ENCODE results near the gene LLGL1.

DNA sequence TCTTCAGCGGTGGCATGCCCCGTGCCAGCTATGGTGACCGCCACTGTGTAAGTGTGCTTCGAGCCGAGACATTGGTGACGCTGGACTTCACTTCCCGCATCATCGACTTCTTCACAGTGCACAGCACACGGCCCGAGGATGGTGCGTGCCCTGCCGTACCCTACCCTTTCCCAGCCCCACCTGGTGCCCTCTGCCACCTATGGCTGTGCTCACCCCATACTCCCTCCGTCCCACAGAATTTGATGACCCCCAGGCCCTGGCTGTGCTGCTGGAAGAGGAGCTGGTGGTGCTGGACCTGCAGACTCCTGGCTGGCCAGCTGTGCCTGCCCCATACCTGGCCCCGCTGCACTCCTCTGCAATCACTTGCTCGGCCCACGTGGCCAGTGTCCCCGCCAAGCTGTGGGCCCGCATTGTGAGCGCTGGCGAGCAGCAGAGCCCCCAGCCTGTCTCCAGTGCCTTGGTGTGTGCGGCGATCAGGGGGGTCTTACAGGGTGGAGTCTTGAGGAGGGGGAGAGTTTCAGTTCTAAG lies 9.5 kb downstream of the LLGL1 start:
- TF ChIP-seq, protein P1, sequence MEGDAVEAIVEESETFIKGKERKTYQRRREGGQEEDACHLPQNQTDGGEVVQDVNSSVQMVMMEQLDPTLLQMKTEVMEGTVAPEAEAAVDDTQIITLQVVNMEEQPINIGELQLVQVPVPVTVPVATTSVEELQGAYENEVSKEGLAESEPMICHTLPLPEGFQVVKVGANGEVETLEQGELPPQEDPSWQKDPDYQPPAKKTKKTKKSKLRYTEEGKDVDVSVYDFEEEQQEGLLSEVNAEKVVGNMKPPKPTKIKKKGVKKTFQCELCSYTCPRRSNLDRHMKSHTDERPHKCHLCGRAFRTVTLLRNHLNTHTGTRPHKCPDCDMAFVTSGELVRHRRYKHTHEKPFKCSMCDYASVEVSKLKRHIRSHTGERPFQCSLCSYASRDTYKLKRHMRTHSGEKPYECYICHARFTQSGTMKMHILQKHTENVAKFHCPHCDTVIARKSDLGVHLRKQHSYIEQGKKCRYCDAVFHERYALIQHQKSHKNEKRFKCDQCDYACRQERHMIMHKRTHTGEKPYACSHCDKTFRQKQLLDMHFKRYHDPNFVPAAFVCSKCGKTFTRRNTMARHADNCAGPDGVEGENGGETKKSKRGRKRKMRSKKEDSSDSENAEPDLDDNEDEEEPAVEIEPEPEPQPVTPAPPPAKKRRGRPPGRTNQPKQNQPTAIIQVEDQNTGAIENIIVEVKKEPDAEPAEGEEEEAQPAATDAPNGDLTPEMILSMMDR (IDR thresholded peaks at IDR 0.05): no peak
- TF ChIP-seq POLR2A (IDR thresholded peaks at IDR 0.05): no peak

Measured in esophagus squamous epithelium (tissue), 4 donors.